Smooth muscle cell of the coronary artery (primary cell): ENCODE data around the gene CCNL1. TPM values are rescaled to one million over a fixed set of nuclear protein-coding genes. Genes with fewer than 3 reads are reported as not detected.

Experiments
- total RNA-seq: library from RNA; depleted of rRNA; stranded (reverse); fragments of >200 nt; gene quantifications from 2 replicates; pipeline ENCODE4 v1.2.3, GENCODE V29; 2014; ENCODE audit warnings: low replicate concordance

The CCNL1 gene
- 104 and 146 TPM in 2 replicates for total RNA-seq

DNA sequence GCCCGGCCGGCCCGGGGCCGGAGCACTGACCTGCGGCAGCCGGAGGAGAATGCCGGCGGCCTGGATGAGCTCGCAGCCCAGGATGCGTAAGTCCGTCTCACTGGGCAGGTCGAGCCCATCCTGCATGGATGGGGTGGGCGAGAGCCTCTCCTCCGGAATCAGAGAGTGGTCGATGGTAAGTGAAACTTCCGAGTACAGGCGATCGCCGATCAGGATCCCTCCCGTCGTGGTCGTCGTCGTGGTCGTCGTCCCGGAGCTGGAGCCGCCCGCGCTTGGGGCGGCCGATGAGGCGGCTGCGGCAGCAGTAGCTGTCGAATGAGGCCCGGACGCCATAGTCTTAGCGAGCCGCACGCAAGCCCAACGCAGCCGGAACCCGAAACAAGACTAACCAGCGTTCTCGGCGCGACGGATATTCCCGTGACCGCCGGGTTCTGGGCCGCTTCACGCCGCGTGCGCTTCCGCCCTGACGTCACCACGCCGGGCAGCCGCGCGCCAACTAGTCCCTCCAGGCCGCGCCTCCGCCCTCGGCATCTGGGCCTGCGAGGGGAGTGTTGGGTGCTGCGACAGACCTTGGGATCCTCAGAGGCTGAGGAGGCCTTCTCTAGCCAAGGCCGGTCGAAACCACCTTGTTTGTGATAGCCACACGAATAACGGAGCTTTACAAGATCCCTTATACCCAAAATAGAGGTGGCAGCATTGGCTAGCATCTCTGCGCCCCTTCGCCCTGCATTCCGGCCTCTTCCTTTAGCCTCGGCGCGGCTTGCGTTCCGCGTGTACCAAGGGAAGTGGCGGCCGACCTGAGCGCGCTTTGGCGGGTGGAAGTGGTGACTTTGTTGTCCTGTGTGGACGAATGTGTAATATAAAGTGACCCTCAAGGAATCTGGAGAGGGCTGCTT lies at the start of gene CCNL1:
TSS of gene CCNL1 (minus strand) at position 386 of the 896 bp plus-strand sequence. CDS start at position 333, 53 bp downstream.

